Measurements from ENCODE around the gene IL9R. TPM values are rescaled to one million over a fixed set of nuclear protein-coding genes. Genes with fewer than 3 reads are reported as not detected.
"Not testable (repeated sequence)": the region's sequence is repeated elsewhere in the genome, so short reads cannot be mapped to it uniquely, and the experiment has no call there.

The IL9R gene
- total RNA-seq, 1 experiment from 2014 or later = 0.56 TPM

- TF ChIP-seq CTCF (conservative IDR thresholded peaks at IDR 0.05; ENCODE audit: low read depth, low read length) = no peak
- no peak for TF ChIP-seq EZH2 (IDR thresholded peaks at IDR 0.05; ENCODE audit: borderline replicate concordance, low read depth, low read length, poor library complexity, severe bottlenecking)
- Histone ChIP-seq H3K27me3 (replicated peaks; ENCODE audit: insufficient read depth, low read depth, low read length, poor library complexity) (no peaks in the 10 kb centered on the region), H3K4me1 (ENCODE audit: insufficient read depth, low read length, poor library complexity, severe bottlenecking) (no peaks in the 10 kb centered on the region), H3K27ac (ENCODE audit: low read depth, low read length, poor library complexity, severe bottlenecking) (no peak overlapping the region), H3K4me3 (ENCODE audit: low read depth, low read length, poor library complexity, severe bottlenecking) (no peak overlapping the region), H3K9me3 (ENCODE audit: low read depth, low read length, poor library complexity, severe bottlenecking) (no peaks in the 10 kb centered on the region), H3K36me3 (ENCODE audit: insufficient read depth, low read length, poor library complexity, severe bottlenecking) (no peaks in the 10 kb centered on the region)
- no TSS peak for BruUV-seq (replicated peaks)
- ChIA-PET POLR2A (ENCODE audit: low non-redundant PET) (no interaction called here), CTCF (no interaction called here)
- no peak for DNase-seq (ENCODE audit: low spot score)
- intact Hi-C loops (cut with micrococcal nuclease; ENCODE audit: unreplicated experiment) = no loop called here
These were observed 1.4 kb downstream of the IL9R start for GRCh38 chrX:155998761-155999510.

- BruUV-seq (replicated peaks); CTCF ChIA-PET; H3K4me1 ChIP-seq (ENCODE audit: insufficient read depth, low read length, poor library complexity, severe bottlenecking); intact Hi-C loops (cut with micrococcal nuclease; ENCODE audit: unreplicated experiment); H3K36me3 ChIP-seq (ENCODE audit: insufficient read depth, low read length, poor library complexity, severe bottlenecking); POLR2A ChIA-PET (ENCODE audit: low non-redundant PET); H3K27me3 ChIP-seq (replicated peaks; ENCODE audit: insufficient read depth, low read depth, low read length, poor library complexity); DNase-seq (ENCODE audit: low spot score); H3K27ac ChIP-seq (ENCODE audit: low read depth, low read length, poor library complexity, severe bottlenecking); H3K9me3 ChIP-seq (ENCODE audit: low read depth, low read length, poor library complexity, severe bottlenecking); H3K4me3 ChIP-seq (ENCODE audit: low read depth, low read length, poor library complexity, severe bottlenecking): not testable (repeated sequence)
These were observed 2.3 kb downstream of the IL9R start for GRCh38 chrX:155999751-156000150.

GRCh38 chrX:156000361-156000926 lies 2.9 kb downstream of the IL9R start:
- no peaks in the 10 kb centered on the region for H3K36me3 ChIP-seq (ENCODE audit: insufficient read depth, low read length, poor library complexity, severe bottlenecking)
- H3K4me3 ChIP-seq (ENCODE audit: low read depth, low read length, poor library complexity, severe bottlenecking) = no peak overlapping the region
- H3K9me3 ChIP-seq (ENCODE audit: low read depth, low read length, poor library complexity, severe bottlenecking) = no peaks in the 10 kb centered on the region
- H3K4me1 ChIP-seq (ENCODE audit: insufficient read depth, low read length, poor library complexity, severe bottlenecking) = no peaks in the 10 kb centered on the region
- TF ChIP-seq EZH2 (IDR thresholded peaks at IDR 0.05; ENCODE audit: borderline replicate concordance, low read depth, low read length, poor library complexity, severe bottlenecking) (no peak), CTCF (conservative IDR thresholded peaks at IDR 0.05; ENCODE audit: low read depth, low read length) (no peak)
- ChIA-PET POLR2A (ENCODE audit: low non-redundant PET) (no interaction called here), CTCF (no interaction called here)
- intact Hi-C loops (cut with micrococcal nuclease; ENCODE audit: unreplicated experiment) = no loop called here
- no peak for DNase-seq (ENCODE audit: low spot score)
- BruUV-seq (replicated peaks) = no TSS peak
- no peak overlapping the region for H3K27ac ChIP-seq (ENCODE audit: low read depth, low read length, poor library complexity, severe bottlenecking)
- no peaks in the 10 kb centered on the region for H3K27me3 ChIP-seq (replicated peaks; ENCODE audit: insufficient read depth, low read depth, low read length, poor library complexity)
